ENCODE measurements around the gene TBKBP1.

DNA sequence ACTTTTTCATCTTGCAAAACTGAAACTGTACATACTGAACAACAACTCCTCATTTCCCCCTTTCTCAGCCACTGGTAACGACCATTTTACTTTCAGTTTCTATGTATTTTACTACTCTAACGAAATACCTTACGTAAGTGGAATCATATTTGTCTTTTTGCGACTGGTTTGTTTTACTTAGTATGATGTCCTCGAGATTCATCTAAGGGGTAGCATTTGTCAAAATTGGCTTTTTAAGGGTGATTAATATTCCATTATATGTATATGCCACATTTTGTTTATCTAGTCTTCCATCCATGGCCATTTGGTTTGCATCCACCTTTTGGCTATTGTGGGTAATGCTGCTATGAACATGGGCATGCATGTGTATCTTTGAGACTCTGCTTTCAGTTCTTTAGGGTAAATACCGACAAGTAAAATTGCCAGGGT is 33.9 kb upstream of the TBKBP1 start:
- TF ChIP-seq, protein P1, sequence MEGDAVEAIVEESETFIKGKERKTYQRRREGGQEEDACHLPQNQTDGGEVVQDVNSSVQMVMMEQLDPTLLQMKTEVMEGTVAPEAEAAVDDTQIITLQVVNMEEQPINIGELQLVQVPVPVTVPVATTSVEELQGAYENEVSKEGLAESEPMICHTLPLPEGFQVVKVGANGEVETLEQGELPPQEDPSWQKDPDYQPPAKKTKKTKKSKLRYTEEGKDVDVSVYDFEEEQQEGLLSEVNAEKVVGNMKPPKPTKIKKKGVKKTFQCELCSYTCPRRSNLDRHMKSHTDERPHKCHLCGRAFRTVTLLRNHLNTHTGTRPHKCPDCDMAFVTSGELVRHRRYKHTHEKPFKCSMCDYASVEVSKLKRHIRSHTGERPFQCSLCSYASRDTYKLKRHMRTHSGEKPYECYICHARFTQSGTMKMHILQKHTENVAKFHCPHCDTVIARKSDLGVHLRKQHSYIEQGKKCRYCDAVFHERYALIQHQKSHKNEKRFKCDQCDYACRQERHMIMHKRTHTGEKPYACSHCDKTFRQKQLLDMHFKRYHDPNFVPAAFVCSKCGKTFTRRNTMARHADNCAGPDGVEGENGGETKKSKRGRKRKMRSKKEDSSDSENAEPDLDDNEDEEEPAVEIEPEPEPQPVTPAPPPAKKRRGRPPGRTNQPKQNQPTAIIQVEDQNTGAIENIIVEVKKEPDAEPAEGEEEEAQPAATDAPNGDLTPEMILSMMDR (IDR thresholded peaks at IDR 0.05): no peak
- TF ChIP-seq POLR2AphosphoS5 (IDR thresholded peaks at IDR 0.05) (no peak), POLR2A (IDR thresholded peaks at IDR 0.05) (no peak)

Measured in breast epithelium (tissue), 3 donors.